ENCODE results near the gene CCL28.
"Not testable (repeated sequence)": the region's sequence is repeated elsewhere in the genome, so short reads cannot be mapped to it uniquely, and the experiment has no call there.

CCL28 gene

GRCh38 chr5:43415935-43416802 lies 4.0 kb upstream of the CCL28 start:
- H3K27me3 Mint-ChIP-seq (ENCODE audit: low read depth), result peaks cover 7% of the 10 kb centered on the region
- no peak overlapping the region for H3K4me3 Mint-ChIP-seq
- H3K9me3 Mint-ChIP-seq, result no peaks in the 10 kb centered on the region
- peaks cover 13% of the 10 kb centered on the region for H3K4me1 Mint-ChIP-seq
- no peak overlapping the region for H3K27ac Mint-ChIP-seq
- no peaks in the 10 kb centered on the region for H3K36me3 Mint-ChIP-seq (ENCODE audit: low read depth)
- no peak for TF ChIP-seq CTCF (IDR thresholded peaks at IDR 0.05; ENCODE audit: unreplicated experiment in 3 of 3)

- Mint-ChIP-seq H3K36me3 (ENCODE audit: low read depth) (no peaks in the 10 kb centered on the region), H3K27me3 (ENCODE audit: low read depth) (peaks cover 7% of the 10 kb centered on the region), H3K4me3 (no peak overlapping the region), H3K9me3 (no peaks in the 10 kb centered on the region), H3K27ac (no peak overlapping the region), H3K4me1 (peaks cover 13% of the 10 kb centered on the region)
- no peak for TF ChIP-seq CTCF (IDR thresholded peaks at IDR 0.05; ENCODE audit: unreplicated experiment in 3 of 3)
Observed at GRCh38 chr5:43413966-43414365, 1.8 kb upstream of the CCL28 start.

- Mint-ChIP-seq H3K9me3 (no peaks in the 10 kb centered on the region), H3K36me3 (ENCODE audit: low read depth) (no peaks in the 10 kb centered on the region), H3K4me1 (peaks cover 13% of the 10 kb centered on the region), H3K27me3 (ENCODE audit: low read depth) (peaks cover 7% of the 10 kb centered on the region), H3K4me3 (no peak overlapping the region), H3K27ac (no peak overlapping the region)
- no peak for TF ChIP-seq CTCF (IDR thresholded peaks at IDR 0.05; ENCODE audit: unreplicated experiment in 3 of 3)
Observed at GRCh38 chr5:43412644-43413043, 453 bp upstream of the CCL28 start.

- Mint-ChIP-seq H3K4me3 (no peak overlapping the region), H3K27me3 (ENCODE audit: low read depth) (peaks cover 7% of the 10 kb centered on the region), H3K27ac (no peak overlapping the region), H3K36me3 (ENCODE audit: low read depth) (no peaks in the 10 kb centered on the region), H3K9me3 (peaks cover 2% of the 10 kb centered on the region), H3K4me1 (peaks cover 7% of the 10 kb centered on the region)
- TF ChIP-seq CTCF (IDR thresholded peaks at IDR 0.05; ENCODE audit: unreplicated experiment in 3 of 3), result no peak
Observed at GRCh38 chr5:43411495-43411894, 696 bp downstream of the CCL28 start.

GRCh38 chr5:43410414-43410813 lies 1.8 kb downstream of the CCL28 start:
- Mint-ChIP-seq H3K4me1 (no peaks in the 10 kb centered on the region), H3K4me3 (no peak overlapping the region), H3K27me3 (ENCODE audit: low read depth) (peaks cover 2% of the 10 kb centered on the region), H3K27ac (no peak overlapping the region), H3K36me3 (ENCODE audit: low read depth) (no peaks in the 10 kb centered on the region), H3K9me3 (peaks cover 4% of the 10 kb centered on the region)
- TF ChIP-seq CTCF (IDR thresholded peaks at IDR 0.05; ENCODE audit: unreplicated experiment in 3 of 3), result no peak

- Mint-ChIP-seq H3K4me3 (no peak overlapping the region), H3K27ac (no peak overlapping the region), H3K9me3 (peaks cover 8% of the 10 kb centered on the region), H3K36me3 (ENCODE audit: low read depth) (no peaks in the 10 kb centered on the region), H3K4me1 (no peaks in the 10 kb centered on the region), H3K27me3 (ENCODE audit: low read depth) (no peaks in the 10 kb centered on the region)
- TF ChIP-seq CTCF (IDR thresholded peaks at IDR 0.05; ENCODE audit: unreplicated experiment in 3 of 3), result no peak
Observed at GRCh38 chr5:43409809-43410271, 2.4 kb downstream of the CCL28 start.

GRCh38 chr5:43402524-43403066 lies 9.6 kb downstream of the CCL28 start:
- not testable (repeated sequence) for H3K36me3 Mint-ChIP-seq (ENCODE audit: low read depth); H3K4me1 Mint-ChIP-seq; H3K27ac Mint-ChIP-seq; H3K4me3 Mint-ChIP-seq; H3K27me3 Mint-ChIP-seq (ENCODE audit: low read depth); H3K9me3 Mint-ChIP-seq
